Kidney epithelial cell (primary cell): ENCODE measurements around the gene ARFGEF3. TPM values are rescaled to one million over a fixed set of nuclear protein-coding genes. Genes with fewer than 3 reads are reported as not detected.

Experiments used
- DNase-seq: peaks from one replicate; pipeline ENCODE4 v3.0.0-alpha.2; 2010; ENCODE audit warnings: low read depth
- H3K27me3 ChIP-seq: 2 replicates; pipeline ENCODE4 v1.6.0; 2011; ENCODE audit warnings: low read length; ENCODE audit not compliant: control insufficient read depth, insufficient read depth
- H3K36me3 ChIP-seq: 2 replicates; pipeline ENCODE4 v1.5.1; 2011; ENCODE audit warnings: low read length; ENCODE audit not compliant: control insufficient read depth, insufficient read depth
- H3K4me3 ChIP-seq: 2 replicates; pipeline ENCODE4 v1.5.1; 2011; ENCODE audit warnings: low read depth, mild to moderate bottlenecking, control low read depth, low read length
- CTCF ChIP-seq: IDR thresholded peaks from 2 replicates; pipeline ENCODE4 v1.5.1; 2011; ENCODE audit warnings: mild to moderate bottlenecking, moderate library complexity, low read length, control low read depth, inconsistent platforms; ENCODE audit not compliant: insufficient read depth, poor library complexity, severe bottlenecking
- total RNA-seq: library from RNA; depleted of rRNA; stranded (reverse); fragments of >200 nt; gene quantifications from 2 replicates; pipeline ENCODE4 v1.2.3, GENCODE V29; 2015

ARFGEF3 gene
- total RNA-seq, 1 donor from 2014 or later = 11.1 TPM

GRCh38 chr6:138318741-138319375 lies 157.1 kb downstream of the ARFGEF3 start:
- no peak overlapping the region for H3K4me3 ChIP-seq
- no peak for TF ChIP-seq CTCF
- no peak for DNase-seq
- H3K36me3 ChIP-seq = no peaks in the 10 kb centered on the region
- H3K27me3 ChIP-seq = no peaks in the 10 kb centered on the region

GRCh38 chr6:138321934-138322333 lies 160.2 kb downstream of the ARFGEF3 start:
- DNase-seq = no peak
- no peaks in the 10 kb centered on the region for H3K27me3 ChIP-seq
- no peak overlapping the region for H3K4me3 ChIP-seq
- no peaks in the 10 kb centered on the region for H3K36me3 ChIP-seq
- TF ChIP-seq CTCF = no peak

DNA sequence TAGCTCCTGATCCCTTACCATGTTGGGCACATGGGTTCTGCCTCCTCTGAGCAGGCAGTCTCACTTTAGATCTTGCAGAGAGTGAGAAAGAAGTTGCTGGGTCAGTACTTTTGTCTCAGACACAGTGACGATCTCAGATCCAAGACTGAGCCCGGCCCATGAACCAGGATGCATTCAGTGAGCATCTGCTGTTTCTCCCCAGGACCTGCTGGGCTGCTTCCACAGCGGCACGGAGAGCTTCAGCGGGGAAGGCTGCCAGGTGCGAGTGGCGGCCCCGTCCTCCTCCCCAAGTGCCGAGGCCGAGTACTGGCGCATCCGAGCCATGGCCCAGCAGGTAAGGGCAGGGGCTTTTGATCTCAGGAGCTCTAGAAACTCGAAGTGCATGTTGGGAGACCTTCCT lies 162.1 kb downstream of the ARFGEF3 start:
- H3K36me3 ChIP-seq = no peaks in the 10 kb centered on the region
- TF ChIP-seq CTCF = no peak
- no peaks in the 10 kb centered on the region for H3K27me3 ChIP-seq
- DNase-seq = no peak
- no peak overlapping the region for H3K4me3 ChIP-seq

GRCh38 chr6:138328210-138328609 lies 166.5 kb downstream of the ARFGEF3 start:
- Histone ChIP-seq H3K4me3 (no peak overlapping the region), H3K36me3 (no peaks in the 10 kb centered on the region), H3K27me3 (no peaks in the 10 kb centered on the region)
- TF ChIP-seq CTCF = no peak
- DNase-seq = no peak

GRCh38 chr6:138330763-138331162 lies 169.0 kb downstream of the ARFGEF3 start:
- Histone ChIP-seq H3K36me3 (no peaks in the 10 kb centered on the region), H3K4me3 (no peak overlapping the region), H3K27me3 (no peaks in the 10 kb centered on the region)
- TF ChIP-seq CTCF = no peak
- no peak for DNase-seq

DNA sequence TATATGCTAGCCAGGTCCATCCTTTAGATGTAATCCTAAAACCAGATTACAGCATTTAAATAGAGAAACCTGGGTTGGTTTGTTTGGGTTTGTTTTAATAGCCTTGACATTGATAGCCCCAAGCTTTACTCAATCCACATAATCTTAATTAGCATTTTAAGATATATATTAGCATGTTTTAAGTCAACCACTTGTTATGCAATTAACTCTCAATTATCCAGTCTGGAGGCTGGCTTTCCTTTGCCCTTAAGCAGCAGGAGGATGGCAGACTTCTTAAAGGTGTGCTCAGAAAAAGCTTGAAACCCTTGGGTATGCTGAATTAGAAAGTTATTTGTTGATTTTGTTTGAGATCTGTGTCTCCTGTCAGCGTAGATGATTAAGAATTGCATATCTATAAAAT lies 169.7 kb downstream of the ARFGEF3 start:
- Histone ChIP-seq H3K36me3 (no peaks in the 10 kb centered on the region), H3K4me3 (no peak overlapping the region), H3K27me3 (no peaks in the 10 kb centered on the region)
- no peak for TF ChIP-seq CTCF
- no peak for DNase-seq
